GM18867 (cell line): ENCODE results near the gene CDH13.

Source experiments
- ATAC-seq: cut with Tn5 transposase; IDR thresholded peaks from one replicate; pipeline ENCODE4 v1.9.1; 2021; ENCODE audit warnings: mild to moderate bottlenecking, moderate library complexity; ENCODE audit not compliant: unreplicated experiment

Gene CDH13

GRCh38 chr16:83682116-83682867 is 1055.5 kb downstream of the CDH13 start:
- ATAC-seq = no peak

GRCh38 chr16:83682868-83683235 is 1056.1 kb downstream of the CDH13 start:
- ATAC-seq = no peak

GRCh38 chr16:83685615-83686165 is 1058.9 kb downstream of the CDH13 start:
- ATAC-seq = no peak

DNA sequence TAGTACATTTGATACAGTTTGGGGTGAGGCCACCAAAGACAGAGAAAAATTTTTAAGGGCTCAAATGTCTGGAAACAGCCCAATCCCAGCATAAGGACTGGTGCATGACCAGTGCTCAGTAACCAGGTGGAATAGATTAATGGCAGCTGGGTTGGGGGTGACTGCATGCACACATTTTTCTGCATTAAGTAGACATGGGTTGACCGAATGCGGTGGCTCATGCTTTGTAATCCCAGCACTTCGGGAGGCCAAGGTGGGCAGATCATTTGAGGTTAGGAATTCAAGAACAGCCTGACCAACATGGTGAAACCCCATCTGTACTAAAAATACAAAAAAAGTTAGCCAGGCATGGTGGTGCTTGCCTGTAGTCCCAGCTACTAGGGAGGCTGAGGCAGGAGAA is 1060.0 kb downstream of the CDH13 start:
- no peak for ATAC-seq

DNA sequence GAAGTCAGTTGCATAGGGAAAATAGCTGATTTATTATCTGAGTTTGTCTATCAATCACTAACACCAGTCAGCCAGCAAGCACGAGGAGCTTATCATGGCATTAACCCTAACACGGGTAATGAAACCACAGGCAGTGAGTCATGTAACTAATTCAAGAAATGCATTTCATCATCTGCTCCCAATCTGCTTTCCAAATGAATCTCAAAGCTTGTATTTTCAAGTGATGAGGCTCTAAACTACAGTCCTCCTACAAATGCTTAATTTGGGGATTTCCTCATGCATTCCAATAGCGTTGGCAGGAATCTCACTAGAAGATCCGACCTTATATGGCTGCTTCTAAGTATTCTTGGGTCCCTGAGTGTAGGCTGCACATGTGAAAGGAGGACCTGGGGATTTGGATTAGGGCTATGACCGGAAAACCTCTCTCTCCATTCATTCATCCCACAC is 1062.6 kb downstream of the CDH13 start:
- peak; percentile 63 for ATAC-seq

- ATAC-seq = no peak
Observed at GRCh38 chr16:83692224-83692623, 1065.5 kb downstream of the CDH13 start.

- no peak for ATAC-seq
Observed at GRCh38 chr16:83698964-83699363, 1072.2 kb downstream of the CDH13 start.

DNA sequence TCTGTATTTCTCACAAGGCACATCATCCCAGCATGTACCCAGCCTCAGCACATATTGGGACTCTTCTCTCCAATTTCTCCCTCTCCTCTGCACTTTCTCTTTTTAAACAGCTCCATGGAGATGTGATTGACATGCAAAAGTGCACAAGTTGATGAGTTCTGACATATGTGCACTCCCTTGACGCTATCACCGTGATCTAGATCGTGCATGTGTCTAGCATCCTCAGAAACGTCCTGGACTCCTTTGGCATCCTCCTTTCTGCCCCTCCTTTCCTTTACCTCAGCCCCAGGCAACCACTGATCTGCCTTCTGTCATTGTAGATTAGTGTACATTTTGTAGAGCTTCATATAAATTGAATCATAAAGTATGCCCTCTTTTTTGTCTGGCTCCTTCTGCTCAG is 1073.0 kb downstream of the CDH13 start:
- ATAC-seq = no peak

- ATAC-seq = no peak
Observed at GRCh38 chr16:83700918-83701317, 1074.1 kb downstream of the CDH13 start.

DNA sequence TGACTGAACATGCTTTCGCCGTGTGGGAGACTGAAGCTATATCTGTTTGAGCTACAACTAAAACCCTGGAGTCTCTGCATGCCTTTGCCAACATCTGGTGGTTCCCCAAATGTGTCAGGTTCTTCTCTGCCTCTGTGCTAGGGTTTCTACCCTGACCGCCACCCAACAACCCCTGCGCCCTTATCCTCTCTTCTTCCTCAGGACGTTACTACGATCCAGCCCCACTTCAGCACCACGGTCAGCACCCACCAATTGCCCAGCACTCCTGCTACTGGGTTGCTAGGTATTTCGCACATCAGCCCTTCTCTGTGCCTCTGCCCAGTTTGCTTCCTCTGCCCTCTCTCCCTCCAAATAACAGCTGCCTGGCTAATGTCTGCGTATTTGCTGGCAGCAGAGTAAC is 1074.7 kb downstream of the CDH13 start:
- no peak for ATAC-seq

GRCh38 chr16:83704656-83705055 is 1077.9 kb downstream of the CDH13 start:
- ATAC-seq = no peak

GRCh38 chr16:83705856-83706255 is 1079.1 kb downstream of the CDH13 start:
- no peak for ATAC-seq

DNA sequence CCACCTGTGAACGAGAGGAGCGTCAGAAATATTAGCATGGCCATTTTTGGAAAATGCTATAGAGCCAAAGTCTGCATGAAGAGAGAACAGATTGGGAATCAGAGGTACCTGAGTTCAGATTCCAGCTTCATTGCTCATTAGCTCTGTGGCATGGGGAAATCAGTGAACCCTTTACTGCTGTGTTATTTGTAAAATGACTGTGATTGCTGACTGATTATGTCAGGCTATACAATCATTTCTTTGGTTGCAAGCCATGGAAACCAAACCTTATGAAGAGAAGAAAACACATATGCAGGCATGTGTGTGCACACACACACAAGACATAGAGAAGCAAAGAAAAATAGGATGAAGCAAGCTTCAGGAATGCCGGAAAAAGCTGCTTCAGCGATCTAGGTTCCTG is 1079.6 kb downstream of the CDH13 start:
- no peak for ATAC-seq

DNA sequence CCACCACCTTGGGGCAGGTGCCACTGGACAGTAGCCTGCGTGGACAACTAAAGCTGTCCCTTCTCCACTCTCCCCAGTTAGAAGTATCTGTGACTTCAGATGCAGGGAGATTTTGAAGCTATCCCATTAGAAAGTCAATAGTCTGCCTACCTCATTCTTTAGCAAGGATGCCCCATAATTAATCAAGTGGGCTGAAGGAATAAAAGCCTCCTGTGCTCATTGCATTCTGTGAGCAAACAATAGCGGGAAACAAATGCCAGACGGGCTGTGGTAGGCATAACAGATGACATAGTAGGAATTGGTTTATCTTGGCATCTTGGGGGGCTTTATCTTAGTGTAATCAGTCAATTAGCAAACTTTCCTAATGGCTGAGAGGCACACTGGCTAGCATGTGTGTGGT is 1084.3 kb downstream of the CDH13 start:
- no peak for ATAC-seq

- no peak for ATAC-seq
Observed at GRCh38 chr16:83713597-83713996, 1086.8 kb downstream of the CDH13 start.

DNA sequence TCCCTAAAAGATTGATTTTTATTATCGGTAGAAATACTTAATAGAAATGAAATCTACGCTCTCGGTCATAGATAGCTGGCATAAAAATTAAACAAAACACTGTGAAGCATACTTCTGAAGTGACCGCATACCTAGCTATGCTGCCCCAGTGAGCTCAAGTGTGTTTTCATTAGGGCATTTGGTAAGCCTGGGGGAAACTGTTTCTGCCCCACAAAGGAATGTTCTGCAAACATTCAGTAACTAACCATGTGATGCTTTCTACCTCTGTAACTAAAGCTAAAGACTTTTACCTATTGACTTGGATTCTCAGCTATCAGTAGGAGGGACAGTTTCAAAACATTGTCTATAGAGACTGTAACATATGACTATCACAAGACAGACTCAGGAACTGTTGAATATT is 1087.5 kb downstream of the CDH13 start:
- no peak for ATAC-seq

- ATAC-seq = no peak
Observed at GRCh38 chr16:83715217-83715920, 1088.6 kb downstream of the CDH13 start.

DNA sequence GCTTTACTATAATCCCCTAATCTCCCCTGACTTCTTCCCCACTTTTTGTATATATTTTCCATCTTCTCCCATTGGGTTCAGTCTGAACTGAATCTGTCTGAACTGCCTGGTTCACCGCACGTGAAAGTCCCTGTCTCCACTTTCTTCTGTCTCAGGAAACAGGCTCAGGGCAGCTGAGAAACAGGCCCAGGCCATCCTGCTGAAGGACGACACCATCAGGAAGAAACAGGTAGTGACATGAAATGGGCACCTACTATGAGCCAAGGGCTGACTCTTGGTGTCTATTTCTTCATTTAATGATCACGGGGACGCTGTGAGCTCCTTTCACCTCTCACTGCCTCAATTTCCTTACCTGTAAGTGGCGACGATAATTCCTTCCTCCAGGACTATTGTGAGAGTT is 1090.5 kb downstream of the CDH13 start:
- ATAC-seq = no peak

GRCh38 chr16:83717814-83718213 is 1091.0 kb downstream of the CDH13 start:
- ATAC-seq = no peak

DNA sequence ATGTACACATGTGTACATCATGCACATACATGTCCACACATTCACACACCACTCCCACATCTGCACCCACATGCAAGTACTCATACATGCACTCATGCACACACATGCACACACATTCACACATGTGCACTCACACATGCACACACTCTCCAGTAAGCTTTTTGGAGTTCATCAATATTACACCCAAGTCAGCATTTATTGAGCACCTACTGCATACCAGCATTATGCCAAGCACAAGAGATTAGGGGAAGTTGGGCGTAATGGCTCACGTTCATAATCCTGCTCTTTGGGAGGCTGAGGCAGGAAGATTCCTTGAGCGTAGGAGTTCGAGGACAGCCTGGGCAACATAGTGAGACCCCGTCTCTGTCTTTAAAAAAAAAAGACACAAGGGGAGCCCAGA is 1093.4 kb downstream of the CDH13 start:
- ATAC-seq = no peak

DNA sequence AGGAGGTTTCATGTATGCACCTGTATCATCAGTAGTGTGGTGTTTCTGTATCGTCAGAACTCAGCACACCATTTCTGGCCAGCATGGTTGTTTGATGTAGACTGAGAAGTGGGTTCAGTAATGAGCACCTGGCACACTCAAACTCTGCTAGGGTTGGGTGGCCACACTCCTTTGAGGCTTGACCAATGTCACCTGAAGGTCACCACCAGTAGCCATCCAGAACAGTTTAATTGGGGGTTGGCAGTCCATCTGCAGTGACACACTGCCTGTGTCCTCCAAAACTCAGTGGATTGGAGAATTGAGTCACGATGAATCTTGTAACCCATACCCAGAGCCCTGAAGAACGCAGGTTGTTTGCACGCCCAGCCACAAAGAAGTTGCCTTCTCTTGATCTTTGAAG is 1094.2 kb downstream of the CDH13 start:
- ATAC-seq = no peak

DNA sequence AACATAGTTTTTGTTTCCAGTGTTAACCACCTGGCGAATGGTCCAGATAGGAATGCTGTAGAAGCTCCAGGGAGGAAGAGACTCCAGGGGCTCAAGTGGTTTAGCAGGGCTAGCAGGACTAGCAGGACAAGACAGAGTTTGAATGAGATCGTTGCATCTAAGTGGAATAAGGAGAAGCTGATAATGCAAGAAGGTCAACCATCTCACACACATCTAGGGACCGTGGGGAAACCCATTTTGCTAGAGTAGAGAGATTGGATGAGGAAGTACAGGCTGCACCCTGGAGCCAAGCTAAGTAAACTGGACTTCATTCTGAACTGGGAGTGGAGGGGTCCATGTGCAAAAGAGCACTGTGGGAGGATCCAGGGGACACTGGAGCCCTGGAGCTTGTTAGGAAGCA is 1094.9 kb downstream of the CDH13 start:
- no peak for ATAC-seq
